Endodermal cell (in vitro differentiated cells): ENCODE results near the gene R3HDM4. TPM values are rescaled to one million over a fixed set of nuclear protein-coding genes. Genes with fewer than 3 reads are reported as not detected.
A peak's percentile ranks its signal among the peaks of the same experiment; 100 is the strongest.

Experiments
- DNase-seq: peaks from one replicate; pipeline ENCODE4 v3.0.0-alpha.2; 2017
- H3K27ac ChIP-seq: 2 replicates; pipeline ENCODE4 v1.5.1; 2013; ENCODE audit warnings: mild to moderate bottlenecking, low read depth, low read length, moderate library complexity
- H3K27me3 ChIP-seq: 2 replicates; pipeline ENCODE4 v1.6.1; 2013; ENCODE audit warnings: mild to moderate bottlenecking, low read length, moderate library complexity; ENCODE audit not compliant: insufficient read depth, control insufficient read depth, poor library complexity, severe bottlenecking
- H3K36me3 ChIP-seq: 2 replicates; pipeline ENCODE4 v1.7.0; 2013; ENCODE audit warnings: mild to moderate bottlenecking, low read length, moderate library complexity; ENCODE audit not compliant: control insufficient read depth, insufficient read depth
- H3K4me1 ChIP-seq: one replicate; pipeline ENCODE4 v1.7.0; 2013; ENCODE audit warnings: low read length; ENCODE audit not compliant: control insufficient read depth, insufficient read depth
- H3K4me3 ChIP-seq: 2 replicates; pipeline ENCODE4 v1.5.1; 2013; ENCODE audit warnings: mild to moderate bottlenecking, low read length, moderate library complexity
- H3K9ac ChIP-seq: 2 replicates; pipeline ENCODE4 v1.6.1; 2013; ENCODE audit warnings: mild to moderate bottlenecking, low read length, moderate library complexity; ENCODE audit not compliant: poor library complexity, severe bottlenecking; ENCODE audit errors: extremely low read depth
- H3K9me3 ChIP-seq: 2 replicates; pipeline ENCODE4 v1.6.1; 2013; ENCODE audit warnings: mild to moderate bottlenecking, low read length, moderate library complexity; ENCODE audit not compliant: control insufficient read depth
- H3K27ac Mint-ChIP-seq: 2 replicates; pipeline ENCODE4 v1.8.0; 2020; ENCODE audit warnings: mixed read lengths
- H3K27me3 Mint-ChIP-seq: 2 replicates; pipeline ENCODE4 v1.8.0; 2021; ENCODE audit warnings: mild to moderate bottlenecking, mixed read lengths; ENCODE audit not compliant: insufficient read depth
- H3K36me3 Mint-ChIP-seq: 2 replicates; pipeline ENCODE4 v1.8.0; 2020; ENCODE audit warnings: low read depth, mixed read lengths
- H3K4me1 Mint-ChIP-seq: 2 replicates; pipeline ENCODE4 v1.8.0; 2020; ENCODE audit warnings: mixed read lengths
- H3K4me3 Mint-ChIP-seq: 2 replicates; pipeline ENCODE4 v1.8.0; 2020; ENCODE audit warnings: mild to moderate bottlenecking, moderate library complexity, mixed read lengths
- H3K9me3 Mint-ChIP-seq: 2 replicates; pipeline ENCODE4 v1.8.0; 2020; ENCODE audit warnings: mild to moderate bottlenecking, mixed read lengths
- CTCF ChIP-seq: fragments of 200-600 bp; sonication (generic); conservative IDR thresholded peaks from 2 replicates; pipeline ENCODE4 v1.5.0; 2021; ENCODE audit warnings: antibody characterized with exemption, mild to moderate bottlenecking
- WGBS, 2 experiments: methylation state at CpG; one replicate each; pipeline versions ENCODE4 v1.1.5 to v1.1.7; 2013; ENCODE audit warnings: missing lambda C conversion rate in 2 of 2, mixed read lengths in 1 of 2; ENCODE audit not compliant: insufficient coverage in 1 of 2, insufficient read length in 1 of 2; 5-methylcytosine and 5-hydroxymethylcytosine counted together
- total RNA-seq, 2 donors: library from RNA; stranded (reverse); fragmentation: NEBNext Ultra II Directional in 1 of 2; extraction: Animal tissue kit (Norgen Biotek cat#: 25700) in 1 of 2; gene quantifications; 2 replicates in 1 of 2; 3 replicates in 1 of 2; pipeline ENCODE4 v1.2.1, GENCODE V29; 2021

R3HDM4 gene
- total RNA-seq, 2 donors from 2014 or later = 61.1 to 64.7 TPM

GRCh38 chr19:890831-891230, 22.2 kb downstream of the R3HDM4 start:
- no peak overlapping the region for H3K27ac Mint-ChIP-seq

GRCh38 chr19:889662-890295, 23.2 kb downstream of the R3HDM4 start:
- H3K9me3 ChIP-seq = no peaks in the 10 kb centered on the region
- no peak overlapping the region for H3K9ac ChIP-seq
- H3K4me3 ChIP-seq = no peak overlapping the region
- 95 to 98% methylated on average over 26 of the region's 26 CpGs for WGBS, 2 experiments
- Mint-ChIP-seq H3K9me3 (no peaks in the 10 kb centered on the region), H3K36me3 (peaks cover 15% of the 10 kb centered on the region), H3K27ac (no peak overlapping the region), H3K4me3 (no peak overlapping the region), H3K4me1 (no peaks in the 10 kb centered on the region), H3K27me3 (no peaks in the 10 kb centered on the region)
- no peak overlapping the region for H3K27ac ChIP-seq
- H3K27me3 ChIP-seq = no peaks in the 10 kb centered on the region
- no peaks in the 10 kb centered on the region for H3K4me1 ChIP-seq
- no peak for DNase-seq
- no peak for TF ChIP-seq CTCF
- H3K36me3 ChIP-seq = peaks cover 45% of the 10 kb centered on the region

More at GRCh38 chr19:890831-891230, 22.2 kb downstream of the R3HDM4 start:
- Mint-ChIP-seq H3K4me3 (peak overlapping the region; percentile 46), H3K36me3 (peaks cover 15% of the 10 kb centered on the region), H3K4me1 (peaks cover 2% of the 10 kb centered on the region), H3K9me3 (no peaks in the 10 kb centered on the region), H3K27me3 (no peaks in the 10 kb centered on the region)
- H3K9ac ChIP-seq = no peak overlapping the region
- H3K36me3 ChIP-seq = peaks cover 39% of the 10 kb centered on the region
- no peaks in the 10 kb centered on the region for H3K4me1 ChIP-seq
- H3K4me3 ChIP-seq = no peak overlapping the region
- H3K27ac ChIP-seq = no peak overlapping the region
- H3K27me3 ChIP-seq = no peaks in the 10 kb centered on the region
- no peaks in the 10 kb centered on the region for H3K9me3 ChIP-seq
- 94 to 96% methylated on average over 12 to 18 of the region's 18 CpGs for WGBS, 2 experiments
- TF ChIP-seq CTCF = no peak
- DNase-seq = peak; percentile 38

- Mint-ChIP-seq H3K4me3 (no peak overlapping the region), H3K36me3 (peaks cover 20% of the 10 kb centered on the region), H3K27ac (no peak overlapping the region)
Observed at GRCh38 chr19:888581-889385, 24.2 kb downstream of the R3HDM4 start.

More at GRCh38 chr19:888581-889385, 24.2 kb downstream of the R3HDM4 start:
- Mint-ChIP-seq H3K4me1 (no peaks in the 10 kb centered on the region), H3K27me3 (no peaks in the 10 kb centered on the region), H3K9me3 (no peaks in the 10 kb centered on the region)
- WGBS, 2 experiments = 97% methylated on average over 23 to 30 of the region's 30 CpGs
- TF ChIP-seq CTCF = no peak
- H3K36me3 ChIP-seq = peaks cover 48% of the 10 kb centered on the region
- H3K27ac ChIP-seq = no peak overlapping the region
- no peak overlapping the region for H3K4me3 ChIP-seq
- H3K9ac ChIP-seq = no peak overlapping the region
- no peaks in the 10 kb centered on the region for H3K4me1 ChIP-seq
- no peak for DNase-seq
- no peaks in the 10 kb centered on the region for H3K27me3 ChIP-seq
- no peaks in the 10 kb centered on the region for H3K9me3 ChIP-seq
